Frontal cortex (tissue), 4 donors: ENCODE data around the gene CYP2C18. TPM values are rescaled to one million over a fixed set of nuclear protein-coding genes. Genes with fewer than 3 reads are reported as not detected.
"Not testable (repeated sequence)": the region's sequence is repeated elsewhere in the genome, so short reads cannot be mapped to it uniquely, and the experiment has no call there.

Source experiments
- DNase-seq, 2 donors: peaks; one replicate each; pipeline ENCODE4 v3.0.0; 2012; ENCODE audit warnings: low spot score in 2 of 2
- FAIRE-seq: peaks from 2 replicates; lab custom pipeline; 2012; peaks lifted over from hg19 to GRCh38; lab: Jason Lieb, UNC
- total RNA-seq: library from RNA; depleted of rRNA; stranded (reverse); fragments of >200 nt; gene quantifications from one replicate; pipeline ENCODE4 v1.2.3, GENCODE V29; 2014
- donor health status: control.
- donor health status: control.
- donor health status: control.

Gene CYP2C18
- total RNA-seq, 1 donor from 2014 or later: under 0.01 TPM

DNA sequence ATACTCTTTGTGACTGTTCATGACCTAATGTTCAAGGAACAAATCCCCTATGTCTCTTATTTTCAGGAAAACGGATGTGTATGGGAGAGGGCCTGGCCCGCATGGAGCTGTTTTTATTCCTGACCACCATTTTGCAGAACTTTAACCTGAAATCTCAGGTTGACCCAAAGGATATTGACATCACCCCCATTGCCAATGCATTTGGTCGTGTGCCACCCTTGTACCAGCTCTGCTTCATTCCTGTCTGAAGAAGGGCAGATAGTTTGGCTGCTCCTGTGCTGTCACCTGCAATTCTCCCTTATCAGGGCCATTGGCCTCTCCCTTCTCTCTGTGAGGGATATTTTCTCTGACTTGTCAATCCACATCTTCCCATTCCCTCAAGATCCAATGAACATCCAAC is 51.7 kb downstream of the CYP2C18 start:
- no peak for FAIRE-seq
- DNase-seq: no peak

DNA sequence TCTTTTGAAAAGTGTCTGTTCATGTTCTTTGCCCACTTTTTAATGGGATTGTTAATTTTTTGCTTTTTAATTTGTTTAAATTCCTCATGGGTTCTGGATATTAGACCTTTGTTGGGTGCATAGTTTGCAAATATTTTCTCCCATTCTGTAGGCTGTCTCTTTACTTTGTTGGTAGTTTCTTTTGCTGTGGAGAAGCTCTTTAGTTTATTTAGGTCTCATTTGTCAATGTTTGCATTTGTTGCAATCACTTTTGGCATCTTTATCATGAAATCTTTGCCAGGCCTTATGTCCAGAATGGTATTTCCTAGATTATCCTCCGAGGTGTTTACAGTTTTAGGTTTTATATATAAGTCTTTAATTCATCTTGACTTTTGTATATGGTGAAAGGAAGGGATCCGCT is 55.1 kb downstream of the CYP2C18 start:
- no peak for FAIRE-seq
- no peak for DNase-seq

DNA sequence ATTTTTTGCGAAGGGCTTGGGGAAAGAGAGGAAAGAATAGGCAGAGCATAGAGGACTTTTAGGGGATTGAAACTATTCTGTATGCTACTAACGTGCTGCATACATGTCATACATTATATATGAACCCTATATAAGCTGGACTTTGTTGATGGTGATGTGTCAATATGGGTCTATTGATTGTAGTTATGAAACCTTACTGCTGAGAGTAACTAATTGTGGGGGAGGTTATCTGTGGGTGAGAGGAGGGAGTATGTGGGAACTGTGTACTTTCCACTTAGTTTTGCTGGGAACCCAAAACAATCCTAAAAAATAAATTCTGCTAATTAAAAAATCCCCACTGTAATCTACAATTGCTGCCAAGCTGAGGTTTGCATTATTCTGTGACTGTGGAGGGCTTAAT is 63.6 kb downstream of the CYP2C18 start:
- FAIRE-seq (no peak), DNase-seq (no peak)

DNA sequence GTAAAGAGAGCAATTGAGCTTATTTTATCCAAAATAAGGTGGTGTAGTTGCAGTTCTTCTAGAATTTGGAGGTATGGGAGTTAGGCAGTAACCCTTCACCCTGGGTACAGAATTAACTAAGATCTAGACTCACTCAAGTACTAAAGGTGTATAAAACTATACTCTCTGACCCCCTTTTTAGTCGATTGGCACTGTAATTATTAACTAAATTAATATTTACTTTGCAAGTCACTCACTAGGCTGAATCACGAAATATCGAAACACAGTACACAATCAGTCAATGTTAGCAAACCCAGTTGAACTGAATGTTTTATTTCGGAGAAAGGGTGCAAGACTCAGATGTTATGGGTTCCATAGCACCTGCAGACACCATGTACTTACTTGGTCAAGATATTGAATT is 64.3 kb downstream of the CYP2C18 start:
- no peak for DNase-seq
- FAIRE-seq: no peak

DNA sequence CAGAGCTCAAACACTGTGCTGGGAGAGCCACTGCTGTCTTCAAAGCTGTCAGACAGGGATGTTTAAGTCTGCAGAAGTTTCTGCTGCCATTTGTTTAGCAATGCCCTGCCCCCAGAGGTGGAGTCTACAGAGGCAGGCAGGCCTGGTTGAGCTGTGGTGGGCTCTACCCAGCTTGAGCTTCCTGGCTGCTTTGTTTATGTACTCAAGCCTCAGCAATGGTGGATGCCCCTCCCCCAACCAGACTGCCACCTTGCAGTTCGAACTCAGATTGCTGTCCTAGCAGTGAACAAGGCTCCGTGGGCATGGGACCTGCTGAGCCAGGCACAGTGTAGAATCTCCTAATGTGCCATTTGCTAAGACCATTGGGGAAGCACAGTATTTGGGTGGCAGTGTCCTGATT is 74.4 kb downstream of the CYP2C18 start:
- FAIRE-seq (no peak), DNase-seq (no peak)

DNA sequence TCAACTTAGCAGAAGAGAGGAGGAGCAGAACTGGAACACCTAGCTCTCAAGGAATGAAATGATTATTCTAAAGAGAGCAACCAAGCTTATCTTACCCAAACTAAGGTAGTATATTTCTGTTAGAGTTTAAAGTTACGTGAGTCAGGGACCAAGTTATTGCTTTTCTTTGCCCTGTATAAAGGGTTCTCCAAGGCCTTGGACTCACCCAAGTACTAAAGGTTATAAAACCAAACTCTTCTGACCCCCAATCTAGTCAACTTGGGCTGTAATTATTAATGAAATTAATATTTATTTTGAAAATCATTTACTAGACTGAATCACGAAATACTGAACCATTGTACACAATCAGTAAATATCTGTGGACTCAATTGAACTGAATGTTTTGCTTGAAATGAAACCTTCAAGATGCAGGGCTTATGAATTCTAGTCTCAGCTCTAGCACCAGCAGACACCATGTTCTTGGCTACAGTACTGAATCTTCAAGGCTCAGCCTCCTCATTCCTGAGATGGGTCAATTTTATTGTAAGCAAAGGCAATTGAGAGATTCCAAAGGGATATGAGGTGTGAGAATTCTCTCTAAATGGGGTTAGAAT is 77.2 kb downstream of the CYP2C18 start:
- FAIRE-seq (no peak), DNase-seq (no peak)

DNA sequence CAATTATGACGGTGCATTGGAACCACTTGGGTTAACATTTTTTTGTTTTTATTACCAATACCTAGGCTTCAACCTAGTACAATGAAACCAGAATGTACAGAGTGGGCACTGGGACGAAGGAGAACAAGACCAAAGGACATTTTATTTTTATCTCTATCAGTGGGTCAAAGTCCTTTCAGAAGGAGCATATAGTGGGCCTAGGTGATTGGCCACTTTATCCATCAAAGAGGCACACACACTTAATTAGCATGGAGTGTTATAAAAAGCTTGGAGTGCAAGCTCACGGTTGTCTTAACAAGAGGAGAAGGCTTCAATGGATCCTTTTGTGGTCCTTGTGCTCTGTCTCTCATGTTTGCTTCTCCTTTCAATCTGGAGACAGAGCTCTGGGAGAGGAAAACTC is 78.9 kb downstream of the CYP2C18 start, which contains the start of gene CYP2C19:
Gene CYP2C19 (plus strand): TSS at position 289 of the 400 bp plus-strand sequence. CDS start 25 bp downstream, at position 314.
- FAIRE-seq (no peak), DNase-seq (no peak)

DNA sequence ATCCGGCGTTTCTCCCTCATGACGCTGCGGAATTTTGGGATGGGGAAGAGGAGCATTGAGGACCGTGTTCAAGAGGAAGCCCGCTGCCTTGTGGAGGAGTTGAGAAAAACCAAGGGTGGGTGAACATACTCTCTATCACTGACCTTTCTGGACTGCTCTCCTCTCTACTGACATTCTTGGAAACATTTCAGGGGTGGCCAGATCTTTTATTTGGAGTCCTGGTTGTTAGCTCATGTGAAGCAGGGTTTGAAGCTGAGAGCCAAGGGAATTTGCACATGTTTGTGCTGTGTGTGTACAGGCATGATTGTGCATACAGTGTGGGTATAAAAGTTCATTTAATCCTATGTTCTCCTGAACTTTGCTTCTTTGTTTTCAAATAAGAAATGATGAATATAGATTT is 91.9 kb downstream of the CYP2C18 start:
- FAIRE-seq, DNase-seq: not testable (repeated sequence)

DNA sequence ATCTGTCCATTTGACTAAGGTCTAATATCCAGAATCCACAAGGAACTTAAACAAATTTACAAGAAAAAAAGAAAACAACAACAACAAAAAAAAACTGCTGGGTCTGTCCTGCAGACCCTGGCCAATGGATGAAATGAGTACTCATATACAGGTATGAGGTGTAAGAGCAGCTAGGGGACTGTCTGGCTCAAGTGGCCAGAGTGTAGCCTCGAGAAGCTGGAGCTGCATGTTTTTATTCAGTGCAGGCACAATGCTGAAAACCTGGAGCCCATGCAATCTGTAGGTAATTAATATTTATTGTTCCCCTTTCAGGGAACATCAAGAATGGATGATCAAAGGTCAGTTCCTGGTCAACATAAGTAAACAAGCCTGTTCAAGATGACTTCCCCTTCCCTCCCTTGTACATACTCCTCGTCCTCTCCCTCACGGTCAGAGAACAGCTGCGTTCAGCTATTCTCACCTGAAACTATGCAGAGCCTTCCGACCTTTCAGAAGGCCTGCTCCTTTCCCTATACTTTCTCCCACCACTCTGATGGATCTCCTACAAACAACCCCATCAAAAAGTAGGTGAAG is 94.4 kb downstream of the CYP2C18 start:
- DNase-seq: no peak
- no peak for FAIRE-seq

DNA sequence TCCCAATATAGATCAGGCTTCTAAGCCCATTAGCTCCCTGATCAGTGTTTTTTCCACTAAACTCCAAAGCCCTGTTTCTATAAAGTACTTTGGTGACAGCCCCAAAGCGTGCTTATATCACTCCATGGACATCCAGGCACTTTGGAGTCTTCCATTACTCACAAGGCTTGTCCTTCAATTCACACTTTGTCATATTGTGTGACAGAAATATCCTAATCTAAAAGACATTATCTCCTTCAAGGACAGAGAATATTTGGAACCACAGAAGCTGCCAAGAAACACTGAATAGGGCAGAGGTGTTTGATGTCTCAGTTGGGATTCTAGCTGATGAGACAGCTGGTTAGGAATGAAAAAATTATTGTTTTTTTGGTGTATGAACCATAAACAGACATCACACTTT is 97.3 kb downstream of the CYP2C18 start:
- no peak for DNase-seq
- FAIRE-seq: no peak

DNA sequence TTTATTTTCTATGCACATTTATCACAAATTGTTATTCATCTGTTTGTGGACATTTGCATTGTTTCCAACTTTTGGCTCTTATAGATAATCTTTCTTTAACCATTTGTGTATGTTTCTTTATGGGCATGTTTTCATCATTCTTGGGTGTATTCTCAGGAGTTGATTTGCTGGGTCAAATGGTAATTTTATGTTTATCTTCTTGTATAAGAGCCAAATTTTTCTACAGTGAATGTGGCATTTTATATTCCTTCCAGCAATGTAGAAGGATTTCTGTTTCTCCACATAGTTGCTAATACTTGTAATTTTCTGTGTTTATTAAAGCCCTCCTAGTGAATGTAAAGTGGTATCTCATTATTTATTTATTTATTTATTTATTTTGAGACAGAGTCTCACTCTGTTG is 100.7 kb downstream of the CYP2C18 start:
- FAIRE-seq: no peak
- no peak for DNase-seq

DNA sequence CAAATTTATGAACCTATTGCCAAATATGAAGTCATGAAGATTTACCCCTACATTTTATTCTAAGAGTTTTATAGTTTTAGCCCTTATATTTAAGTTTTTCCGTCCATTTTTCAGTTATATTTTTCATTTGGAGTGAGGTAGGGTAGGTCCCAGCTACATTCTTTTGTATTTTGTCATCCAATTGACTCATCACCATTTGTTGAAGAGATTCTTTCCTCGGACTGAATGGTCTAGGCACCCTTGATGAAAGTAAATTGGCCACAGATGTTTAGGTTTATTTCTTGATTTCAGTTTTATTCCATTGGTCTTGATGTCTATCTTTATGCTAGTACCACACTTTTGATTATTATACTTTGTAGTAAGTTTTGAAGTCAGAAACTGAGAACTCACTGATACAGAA is 101.7 kb downstream of the CYP2C18 start:
- FAIRE-seq: no peak
- no peak for DNase-seq

Other genes with a start within 250 kb of the CYP2C18 start
- 14.7 TPM for gene HELLS, start 137.9 kb upstream of the CYP2C18 start, total RNA-seq
- gene CYP2C19, start 79.0 kb downstream of the CYP2C18 start, total RNA-seq: 0.41 TPM